PC-3 (cell line): ENCODE results near the gene GSTM3. TPM values are rescaled to one million over a fixed set of nuclear protein-coding genes. Genes with fewer than 3 reads are reported as not detected.

Source experiments
- ATAC-seq: fragments of 200-7000 bp; cut with Tn5 transposase; 2 replicates; pipeline ENCODE4 v1.9.1; 2020; ENCODE audit warnings: mild to moderate bottlenecking, moderate library complexity
- BruUV-seq: library from RNA; stranded (reverse); fragments of 400-500 nt; replicated peaks from 2 replicates; lab custom pipeline; 2021; lab: Mats Ljungman, UMichigan
- CTCF ChIA-PET: fragments of 300-600 bp; sonication (Branson Sonifier 250); formaldehyde crosslinking; loops from one replicate; lab custom pipeline; 2022; ENCODE audit warnings: antibody characterized with exemption; lab: Charles Lee
- POLR2A ChIA-PET: fragments of 300-600 bp; sonication (Branson Sonifier 250); formaldehyde crosslinking; loops from one replicate; lab custom pipeline; 2022; ENCODE audit warnings: antibody characterized with exemption; ENCODE audit not compliant: unreplicated experiment; lab: Charles Lee
- DNase-seq: peaks from one replicate; pipeline ENCODE4 v3.0.0-alpha.2; 2015
- H2AFZ ChIP-seq: fragments of 300-600 bp; sonication (generic); 2 replicates; pipeline ENCODE4 v1.6.0; 2016; ENCODE audit warnings: antibody characterized with exemption, low read length
- H3F3A ChIP-seq: fragments of 300-600 bp; sonication (generic); one replicate; pipeline ENCODE4 v1.6.0; 2017; ENCODE audit warnings: antibody characterized with exemption, low read length, control low read depth, mild to moderate bottlenecking; ENCODE audit not compliant: unreplicated experiment
- H3K27ac ChIP-seq: fragments of 300-600 bp; sonication (generic); 2 replicates; pipeline ENCODE4 v1.5.1; 2016; ENCODE audit warnings: mild to moderate bottlenecking, low read length
- H3K27me3 ChIP-seq: fragments of 300-600 bp; sonication (generic); 2 replicates; pipeline ENCODE4 v1.6.1; 2016; ENCODE audit warnings: low read length, mixed read lengths
- H3K36me3 ChIP-seq: fragments of 300-600 bp; sonication (generic); 2 replicates; pipeline ENCODE4 v1.6.1; 2016; ENCODE audit warnings: low read depth, mixed run types, low read length, mixed read lengths
- H3K4me1 ChIP-seq: fragments of 300-600 bp; sonication (generic); 2 replicates; pipeline ENCODE4 v1.5.1; 2016; ENCODE audit warnings: low read length; ENCODE audit not compliant: insufficient read depth
- H3K4me2 ChIP-seq: fragments of 300-600 bp; sonication (generic); 2 replicates; pipeline ENCODE4 v1.6.0; 2016; ENCODE audit warnings: low read length
- H3K4me3 ChIP-seq: fragments of 300-600 bp; sonication (generic); 2 replicates; pipeline ENCODE4 v1.5.1; 2016; ENCODE audit warnings: mild to moderate bottlenecking, low read length, mixed read lengths
- H3K79me2 ChIP-seq: fragments of 300-600 bp; sonication (generic); 2 replicates; pipeline ENCODE4 v1.6.1; 2017; ENCODE audit warnings: low read length, mixed read lengths
- H3K9ac ChIP-seq: fragments of 300-600 bp; sonication (generic); 2 replicates; pipeline ENCODE4 v1.6.0; 2016; ENCODE audit warnings: mild to moderate bottlenecking, low read length
- H3K9me2 ChIP-seq: fragments of 300-600 bp; sonication (generic); replicated peaks from 2 replicates; pipeline ENCODE4 v1.6.1; 2016; ENCODE audit warnings: mixed run types, low read length, mixed read lengths
- H3K9me3 ChIP-seq: fragments of 300-600 bp; sonication (generic); 2 replicates; pipeline ENCODE4 v1.6.1; 2016; ENCODE audit warnings: low read length, mixed read lengths
- H4K20me1 ChIP-seq: fragments of 300-600 bp; sonication (generic); 2 replicates; pipeline ENCODE4 v1.6.1; 2016; ENCODE audit warnings: low read length, mixed read lengths
- CTCF ChIP-seq: fragments of 300-600 bp; sonication (generic); conservative IDR thresholded peaks from 2 replicates; pipeline ENCODE4 v1.5.1; 2017; ENCODE audit warnings: antibody characterized with exemption, low read depth, mild to moderate bottlenecking, low read length
- EZH2 ChIP-seq: fragments of 300-600 bp; sonication (generic); IDR thresholded peaks from one replicate; pipeline ENCODE4 v1.6.1; 2017; ENCODE audit warnings: antibody characterized with exemption, mild to moderate bottlenecking, low read length; ENCODE audit not compliant: unreplicated experiment
- EZH2phosphoT487 ChIP-seq: fragments of 300-600 bp; sonication (generic); IDR thresholded peaks from 2 replicates; pipeline ENCODE4 v1.6.1; 2018; ENCODE audit warnings: mild to moderate bottlenecking, antibody characterized with exemption, low read length, borderline replicate concordance
- intact Hi-C: fragments of 100-400 bp; cut with micrococcal nuclease; formaldehyde crosslinking; loops from 2 replicates; pipeline ENCODE4 v1.9.0; 2023
- total RNA-seq: library from RNA; depleted of rRNA; stranded (reverse); fragments of >200 nt; gene quantifications from 2 replicates; pipeline ENCODE4 v1.2.3, GENCODE V29; 2014

The GSTM3 gene
- total RNA-seq, 1 experiment from 2014 or later, result 76.6 TPM

DNA sequence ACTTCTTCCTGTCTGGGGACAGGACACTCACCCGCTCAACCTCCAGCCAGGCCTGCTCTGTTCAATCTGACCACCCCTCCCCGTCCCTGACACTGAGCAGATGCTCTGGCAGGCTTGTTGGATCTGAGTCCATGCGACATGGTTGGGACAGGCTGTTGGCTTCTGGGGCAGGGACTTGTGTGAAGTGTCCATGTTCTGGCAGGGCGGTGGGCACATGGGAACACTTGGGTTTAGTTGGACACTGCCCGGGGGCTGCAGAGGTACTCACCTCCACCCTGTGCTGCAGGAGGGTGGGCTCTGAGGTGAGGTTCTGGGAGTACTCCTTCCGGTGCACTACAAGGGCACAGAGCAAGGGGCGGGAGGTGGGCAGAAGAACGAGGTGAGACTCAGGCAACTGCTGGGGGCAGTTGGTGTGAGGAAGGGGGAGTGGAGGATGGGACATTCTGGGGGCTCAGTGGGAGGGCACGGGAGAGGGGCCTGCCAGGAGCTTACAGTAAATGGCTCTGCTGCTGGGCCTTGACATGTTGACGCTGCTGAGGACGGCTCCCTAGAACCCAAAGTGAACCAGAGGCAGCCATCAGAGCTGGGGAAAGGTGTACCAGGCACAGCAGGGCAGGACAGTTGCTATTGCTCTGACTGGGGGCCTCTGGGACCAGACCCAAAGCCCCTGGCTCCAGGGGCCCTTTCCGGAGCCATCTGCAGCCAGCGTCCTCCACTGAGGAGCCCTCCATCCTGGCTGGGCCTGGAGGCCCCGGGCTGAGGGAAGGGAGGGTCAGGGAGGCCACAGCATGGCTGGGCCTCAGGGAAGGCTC is 20.6 kb upstream of the GSTM3 start:
- no peak for ATAC-seq
- H3F3A ChIP-seq, result no peaks in the 10 kb centered on the region
- no peaks in the 10 kb centered on the region for H3K9me3 ChIP-seq
- ChIA-PET POLR2A (no interaction called here), CTCF (no interaction called here)
- H3K4me2 ChIP-seq, result no peak overlapping the region
- DNase-seq, result no peak
- TF ChIP-seq EZH2 (no peak), CTCF (no peak), EZH2phosphoT487 (no peak)
- no peak overlapping the region for H3K27ac ChIP-seq
- peaks cover 10% of the 10 kb centered on the region for H3K4me1 ChIP-seq
- intact Hi-C loops, result no loop called here
- no peaks in the 10 kb centered on the region for H3K27me3 ChIP-seq
- H3K9ac ChIP-seq, result no peak overlapping the region
- no peaks in the 10 kb centered on the region for H3K36me3 ChIP-seq
- H2AFZ ChIP-seq, result no peak overlapping the region
- no TSS peak for BruUV-seq
- no peaks in the 10 kb centered on the region for H4K20me1 ChIP-seq
- no peaks in the 10 kb centered on the region for H3K79me2 ChIP-seq
- no peak overlapping the region for H3K4me3 ChIP-seq
- H3K9me2 ChIP-seq, result no peaks in the 10 kb centered on the region

GRCh38 chr1:109760581-109761226 is 19.9 kb upstream of the GSTM3 start:
- CTCF ChIA-PET, result no interaction called here
- Histone ChIP-seq H3K27ac (no peak overlapping the region), H3K79me2 (no peaks in the 10 kb centered on the region), H3K4me1 (peaks cover 10% of the 10 kb centered on the region), H3K36me3 (no peaks in the 10 kb centered on the region), H3F3A (no peaks in the 10 kb centered on the region), H3K4me3 (no peak overlapping the region), H3K9me3 (no peaks in the 10 kb centered on the region), H3K4me2 (no peak overlapping the region), H3K9me2 (no peaks in the 10 kb centered on the region), H4K20me1 (no peaks in the 10 kb centered on the region), H2AFZ (no peak overlapping the region), H3K9ac (no peak overlapping the region), H3K27me3 (no peaks in the 10 kb centered on the region)
- DNase-seq (no peak), ATAC-seq (no peak)
- POLR2A ChIA-PET, result no interaction called here
- no peak for TF ChIP-seq EZH2
- intact Hi-C loops, result no loop called here
- BruUV-seq, result no TSS peak

DNA sequence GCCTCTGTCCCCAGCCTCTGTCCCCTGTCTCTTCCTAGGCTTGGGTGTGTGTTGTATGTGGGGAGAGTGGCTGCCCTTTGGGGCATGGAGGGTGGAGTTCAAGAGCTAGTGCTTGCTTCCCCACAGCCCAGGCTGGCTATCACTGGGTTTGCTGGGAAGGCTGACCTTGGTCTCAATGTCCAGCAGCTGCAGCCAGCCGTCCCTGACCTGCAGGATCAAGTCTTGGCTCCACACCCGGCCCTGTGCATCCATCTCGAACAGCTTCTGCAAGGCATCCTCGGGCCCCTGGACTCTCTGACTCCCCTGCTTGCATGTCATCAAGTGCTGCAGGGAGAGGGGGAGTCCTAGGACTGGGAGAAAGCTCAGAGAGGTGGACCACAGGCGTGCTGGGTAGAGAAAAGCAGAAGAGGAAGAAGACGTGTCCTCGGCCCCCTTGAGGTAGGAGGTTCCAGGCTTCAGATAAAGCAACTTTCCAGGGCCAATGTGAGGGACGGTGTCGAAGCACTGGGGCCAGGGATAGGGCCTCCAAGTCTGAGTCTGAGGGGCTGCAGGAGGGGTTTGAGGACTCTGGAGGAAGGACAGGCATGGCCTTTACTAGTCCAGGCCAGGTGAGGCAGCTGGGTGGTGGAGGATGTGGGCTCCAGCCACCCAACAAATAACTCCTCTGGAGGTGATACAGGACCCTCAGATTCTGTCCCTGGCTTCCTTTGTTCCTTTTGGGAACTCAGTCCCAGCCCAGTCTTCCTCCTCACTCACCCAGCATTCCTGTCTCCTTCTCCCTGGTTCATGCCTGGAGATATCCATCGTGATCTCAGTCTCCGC is 18.9 kb upstream of the GSTM3 start:
- DNase-seq (no peak), ATAC-seq (no peak)
- Histone ChIP-seq H3K4me3 (no peak overlapping the region), H4K20me1 (no peaks in the 10 kb centered on the region), H3K79me2 (no peaks in the 10 kb centered on the region), H3K4me1 (peaks cover 10% of the 10 kb centered on the region), H3K9me3 (no peaks in the 10 kb centered on the region), H3K27me3 (no peaks in the 10 kb centered on the region), H2AFZ (no peak overlapping the region), H3K27ac (no peak overlapping the region), H3K36me3 (no peaks in the 10 kb centered on the region), H3K9me2 (no peaks in the 10 kb centered on the region), H3K9ac (no peak overlapping the region), H3K4me2 (no peak overlapping the region), H3F3A (no peaks in the 10 kb centered on the region)
- intact Hi-C loops, result no loop called here
- ChIA-PET CTCF (no interaction called here), POLR2A (no interaction called here)
- BruUV-seq, result no TSS peak
- no peak for TF ChIP-seq CTCF
- TF ChIP-seq EZH2, result no peak
- TF ChIP-seq EZH2phosphoT487, result no peak
